ENCODE data around the gene APOBEC4. TPM values are rescaled to one million over a fixed set of nuclear protein-coding genes. Genes with fewer than 3 reads are reported as not detected.

The APOBEC4 gene
- total and polyA plus RNA-seq, 10 of the 15 experiments (the other 5 are each of a cell fraction or from before 2014, with no cell fraction given), result 0.04 to 0.25 (median 0.06) TPM; not detected in 5

DNA sequence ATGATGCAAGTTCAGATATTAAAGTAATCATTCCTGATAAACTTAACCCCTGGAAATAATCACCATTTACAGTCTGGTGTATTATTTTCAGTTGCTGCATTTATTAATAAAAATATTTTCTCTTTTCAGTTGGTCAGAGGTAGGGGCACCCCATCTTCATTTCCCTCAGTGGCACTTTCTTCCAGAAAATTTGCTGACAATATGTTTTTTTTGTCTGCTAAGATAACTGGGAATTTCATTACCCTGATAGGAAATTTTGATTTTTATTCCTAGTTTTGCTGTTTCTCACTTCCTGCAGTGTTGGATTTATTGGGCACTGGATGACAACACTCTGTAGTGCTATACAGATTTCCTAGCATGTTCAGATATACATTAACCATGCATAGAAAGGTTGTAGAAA lies 33.1 kb upstream of the APOBEC4 start:
- no peak for FAIRE-seq
- Histone ChIP-seq H3K36me3 (ENCODE audit: control insufficient read depth in 2 of 2, insufficient read depth in 2 of 2, low read length in 1 of 2) (no peaks in the 10 kb centered on the region), H3K27me3 (replicated peaks in 1 of 2; ENCODE audit: control insufficient read depth in 2 of 2, insufficient read depth in 2 of 2, low read length in 1 of 2) (no peaks in the 10 kb centered on the region), H2AFZ (ENCODE audit: control insufficient read depth, low read depth, low read length) (no peak overlapping the region), H3K9ac (ENCODE audit: control insufficient read depth, insufficient read depth, low read length) (no peak overlapping the region), H3K4me1 (ENCODE audit: control insufficient read depth, insufficient read depth, low read length) (0 out of 2 replicates have a peak, but pooled peaks cover 4% of the 10 kb centered on the region), H3K4me2 (ENCODE audit: control insufficient read depth, insufficient read depth) (no peak overlapping the region), H3K79me2 (ENCODE audit: control insufficient read depth, insufficient read depth, low read length) (no peaks in the 10 kb centered on the region), H3K4me3 (no peak overlapping the region), H4K20me1 (ENCODE audit: control insufficient read depth, insufficient read depth) (no peaks in the 10 kb centered on the region), H3K9me3 (replicated peaks; ENCODE audit: control insufficient read depth, insufficient read depth, low read length) (no peaks in the 10 kb centered on the region), H3K27ac (ENCODE audit: control insufficient read depth, insufficient read depth) (no peak overlapping the region)
- DNase-seq (ENCODE audit: low read depth, low spot score), result no peak
- intact Hi-C loops (cut with micrococcal nuclease; ENCODE audit: unreplicated experiment) (loop anchor here (5.0 to 10.0 kb wide), 4 partner anchors 121 to 404 kb away; partner anchors contain the start of genes RGL1 and SMG7), in situ Hi-C loops (cut with MboI) (no loop called here)
- ChIA-PET CTCF (interaction anchor here (0.7 to 9.1 kb wide), 20 partner anchors 12 to 404 kb away, joined by 3 to 199 read pairs (median 6); partner anchors contain the start of genes APOBEC4 and SMG7), POLR2A (interaction anchor here (1.3 to 1.5 kb wide), 2 partner anchors 20 to 34 kb away, joined by 4 to 6 read pairs; partner anchors contain the start of gene APOBEC4), SMC1A (ENCODE audit: uncharacterized antibody, unreplicated experiment) (interaction anchor here (0.7 to 5.8 kb wide), 12 partner anchors 10 to 229 kb away, joined by 3 to 128 read pairs (median 6); partner anchors contain the start of gene APOBEC4), RAD21 (ENCODE audit: unreplicated experiment) (interaction anchor here (1.2 to 5.1 kb wide), 10 partner anchors 32 to 230 kb away, joined by 3 to 101 read pairs (median 8); partner anchors contain the start of gene APOBEC4)
- TF ChIP-seq SREBF2 (IDR thresholded peaks at IDR 0.05; ENCODE audit: low read length) (no peak), SIX5 (IDR thresholded peaks at IDR 0.05; ENCODE audit: low read depth, low read length, severe bottlenecking) (no peak), SMC3 (IDR thresholded peaks at IDR 0.05; ENCODE audit: borderline replicate concordance, low read length) (no peak), CHD2 (IDR thresholded peaks at IDR 0.05; ENCODE audit: borderline replicate concordance, low read depth, low read length) (no peak), ESRRA (IDR thresholded peaks at IDR 0.05; ENCODE audit: low read length) (no peak), TARDBP (IDR thresholded peaks at IDR 0.05; ENCODE audit: borderline replicate concordance) (no peak), CHD4 (IDR thresholded peaks at IDR 0.05) (no peak), SREBF1 (IDR thresholded peaks at IDR 0.05; ENCODE audit: low read length) (no peak), IRF5 (IDR thresholded peaks at IDR 0.05; ENCODE audit: borderline replicate concordance) (no peak)
- BruUV-seq (replicated peaks), result no TSS peak
- no peak for ATAC-seq
